Right hindlimb (tissue), 1 donor: ENCODE measurements around the gene ZCCHC7.
"Not testable (repeated sequence)": the region's sequence is repeated elsewhere in the genome, so short reads cannot be mapped to it uniquely, and the experiment has no call there.

Source experiments
- DNase-seq: peaks from one replicate; pipeline ENCODE4 v3.0.0-alpha.2; 2018

The ZCCHC7 gene

GRCh38 chr9:37381094-37381741, 260.8 kb downstream of the ZCCHC7 start:
- DNase-seq = no peak

DNA sequence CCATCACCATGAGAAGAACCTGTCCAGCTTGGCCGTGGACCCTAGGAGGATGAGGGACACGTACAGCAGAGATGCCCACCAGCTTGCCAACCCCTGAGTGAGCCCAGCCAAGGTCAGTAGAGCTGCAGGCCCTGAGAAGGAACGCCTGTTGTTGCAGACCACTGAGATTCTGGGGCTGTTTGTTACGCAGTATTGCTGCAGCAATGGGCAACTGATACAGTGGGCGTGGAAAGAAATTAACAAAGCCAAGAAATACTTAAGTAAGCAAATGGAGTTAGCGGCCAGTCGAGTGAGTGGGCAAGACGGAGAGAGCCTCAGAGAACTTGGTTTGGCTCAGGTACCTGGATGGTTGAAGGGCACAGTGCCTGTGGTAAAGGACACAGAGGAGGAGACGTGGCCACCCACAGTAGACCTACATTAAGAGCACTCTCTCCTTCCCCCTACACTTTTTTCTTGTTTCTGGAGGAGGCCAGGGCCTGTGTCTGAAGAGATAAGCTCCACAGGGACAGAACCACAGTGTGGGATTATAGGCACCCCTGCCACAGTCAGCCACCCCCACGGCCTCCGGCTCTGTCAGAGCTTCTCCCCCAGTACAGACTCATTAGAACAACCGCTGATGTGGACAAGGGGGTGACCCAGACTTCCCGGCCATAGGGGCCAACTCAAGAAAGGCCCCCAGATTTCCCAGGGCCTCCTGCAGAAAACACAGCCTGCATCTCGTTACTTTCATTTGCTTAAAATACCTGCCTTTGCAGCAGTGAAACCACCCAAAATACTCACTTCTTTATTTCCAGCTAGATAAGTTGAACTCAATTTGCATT, 262.0 kb downstream of the ZCCHC7 start:
- DNase-seq = no peak

DNA sequence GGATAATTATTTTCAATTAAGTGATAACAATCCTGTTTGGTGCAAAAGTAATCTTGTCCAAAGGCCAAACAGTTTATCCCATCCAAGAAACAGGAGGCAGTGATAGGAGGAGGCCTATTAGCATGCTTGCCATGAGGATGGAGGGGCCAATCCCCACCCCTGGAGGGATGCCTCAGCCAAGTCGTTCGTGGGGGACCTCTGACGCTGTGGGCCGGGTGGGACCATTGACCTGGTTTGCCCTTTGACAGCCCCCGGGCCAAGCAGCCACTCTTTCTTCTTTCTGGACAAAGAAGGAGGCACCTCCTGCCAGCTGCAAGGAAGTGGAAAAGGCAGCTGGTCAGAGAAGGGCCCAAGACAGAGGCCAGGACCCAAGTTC, 262.6 kb downstream of the ZCCHC7 start:
- no peak for DNase-seq

DNA sequence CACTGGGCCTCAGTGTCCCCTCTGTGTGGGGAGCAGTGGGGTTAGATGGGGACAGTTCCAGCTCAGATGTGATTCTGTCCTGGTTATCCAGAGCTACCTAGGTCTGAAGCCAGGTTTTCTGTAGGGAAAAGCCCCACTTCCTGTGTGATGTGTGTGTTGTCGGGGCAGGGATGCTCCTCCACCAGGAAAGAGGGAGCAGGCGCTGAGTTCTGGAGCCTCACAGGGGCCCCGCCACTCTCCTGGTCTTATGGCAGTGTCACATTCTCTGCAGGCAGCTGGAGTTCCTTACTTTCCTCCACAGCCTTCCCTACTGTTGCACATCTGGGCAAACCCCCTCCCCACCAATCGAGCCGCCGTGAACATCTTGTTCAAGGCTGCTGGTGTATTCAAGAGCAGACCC, 263.0 kb downstream of the ZCCHC7 start:
- no peak for DNase-seq

DNA sequence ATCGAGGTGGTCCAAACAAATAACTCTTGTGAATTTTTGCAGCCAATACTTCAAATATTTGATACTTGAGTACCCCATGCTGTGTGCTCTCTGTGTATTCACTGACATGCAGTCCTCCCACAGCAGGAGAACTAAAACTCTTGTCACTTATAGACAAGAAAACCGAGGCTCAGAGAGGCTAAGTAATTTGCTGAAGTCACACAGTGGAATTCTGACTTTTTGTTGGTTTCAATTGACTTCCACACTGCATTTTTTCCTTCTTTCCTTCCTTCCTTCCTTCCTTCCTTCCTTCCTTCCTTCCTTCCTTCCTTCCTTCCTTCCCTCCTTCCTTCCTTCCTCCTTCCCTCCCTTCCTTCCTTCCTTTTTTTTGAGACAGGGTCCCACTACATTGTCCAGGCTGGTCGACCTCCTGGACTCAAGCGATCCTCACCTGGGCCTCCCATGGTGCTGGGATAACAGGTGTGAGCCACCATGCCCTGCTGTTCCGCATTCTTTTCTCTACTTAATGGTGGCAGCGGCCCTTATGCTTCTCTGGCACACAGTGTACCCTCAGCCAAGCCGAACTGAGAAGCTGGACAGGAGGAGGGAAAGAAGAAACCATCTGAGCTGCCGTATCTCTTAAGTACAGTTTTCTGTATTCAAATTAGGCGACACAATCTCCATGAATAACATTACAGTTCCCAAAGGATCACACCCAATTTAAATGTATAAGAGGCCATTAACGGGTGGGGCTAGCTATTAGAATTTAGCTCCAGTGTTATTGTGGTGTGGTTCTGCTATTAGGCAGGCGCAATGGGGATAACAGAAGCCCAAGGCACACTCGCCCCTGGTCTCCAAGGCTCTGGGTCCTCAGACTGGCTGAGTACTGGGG, 263.7 kb downstream of the ZCCHC7 start:
- DNase-seq = no peak

- DNase-seq = no peak
Observed at GRCh38 chr9:37385286-37385685, 264.9 kb downstream of the ZCCHC7 start.

- DNase-seq = no peak
Observed at GRCh38 chr9:37386988-37387387, 266.6 kb downstream of the ZCCHC7 start.

DNA sequence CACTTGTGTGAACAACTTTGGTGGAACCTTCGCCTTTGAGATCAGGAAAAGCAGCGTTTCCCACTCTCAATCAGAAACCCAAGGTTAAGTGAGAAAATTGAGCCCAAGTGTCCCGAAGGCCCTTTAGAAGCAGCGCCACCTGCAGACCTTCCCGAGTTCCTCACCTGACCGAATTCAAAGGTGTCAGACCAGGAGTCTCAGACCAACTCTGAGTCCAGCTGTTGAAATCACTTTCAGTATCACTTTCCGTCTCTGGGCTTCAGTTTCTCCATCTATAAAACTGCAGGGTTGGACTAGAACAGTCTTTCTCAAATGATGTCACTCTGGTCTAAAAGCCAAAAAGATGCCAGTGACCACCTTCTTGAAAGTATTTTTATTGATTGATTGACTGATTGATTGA, 270.4 kb downstream of the ZCCHC7 start:
- DNase-seq = no peak

GRCh38 chr9:37392272-37392671, 271.9 kb downstream of the ZCCHC7 start:
- no peak for DNase-seq

- DNase-seq = no peak
Observed at GRCh38 chr9:37395229-37395628, 274.9 kb downstream of the ZCCHC7 start.

DNA sequence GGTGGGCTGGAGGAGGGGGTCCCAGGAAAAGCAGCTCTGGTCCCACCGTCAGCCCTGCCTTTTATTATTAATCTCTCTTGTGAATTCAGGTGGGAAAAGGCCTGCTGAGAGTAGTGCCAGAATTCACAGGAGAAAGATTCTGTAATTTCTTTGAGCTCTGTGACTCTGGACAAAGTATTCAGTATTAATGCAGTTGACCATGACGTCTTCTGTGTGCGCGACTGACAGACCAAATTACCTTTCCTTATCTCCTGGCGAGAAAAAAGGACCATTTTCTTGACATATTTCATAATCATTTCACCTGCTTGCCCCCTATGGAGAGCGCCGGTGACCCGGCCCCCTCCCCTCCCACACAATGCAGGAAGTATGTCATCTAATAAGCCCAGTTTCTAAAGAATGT, 275.3 kb downstream of the ZCCHC7 start:
- DNase-seq = no peak

DNA sequence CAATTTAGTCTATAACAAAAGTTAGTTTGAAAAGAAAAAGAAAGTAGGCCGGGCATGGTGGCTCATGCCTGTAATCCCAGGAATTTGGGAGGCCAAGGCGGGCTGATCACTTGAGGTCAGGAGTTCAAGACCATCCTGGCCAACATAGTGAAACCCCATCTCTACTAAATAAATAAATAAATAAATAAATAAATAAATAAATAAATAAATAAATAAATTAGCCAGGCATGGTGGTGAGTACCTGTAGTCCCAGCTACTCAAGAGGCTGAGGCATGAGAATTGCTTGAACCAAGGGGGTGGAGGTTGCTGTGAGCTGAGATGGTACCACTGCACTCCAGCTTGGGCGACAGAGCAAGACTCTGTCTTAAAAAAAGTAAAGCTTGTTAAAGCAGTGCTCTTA, 277.6 kb downstream of the ZCCHC7 start:
- DNase-seq = not testable (repeated sequence)

DNA sequence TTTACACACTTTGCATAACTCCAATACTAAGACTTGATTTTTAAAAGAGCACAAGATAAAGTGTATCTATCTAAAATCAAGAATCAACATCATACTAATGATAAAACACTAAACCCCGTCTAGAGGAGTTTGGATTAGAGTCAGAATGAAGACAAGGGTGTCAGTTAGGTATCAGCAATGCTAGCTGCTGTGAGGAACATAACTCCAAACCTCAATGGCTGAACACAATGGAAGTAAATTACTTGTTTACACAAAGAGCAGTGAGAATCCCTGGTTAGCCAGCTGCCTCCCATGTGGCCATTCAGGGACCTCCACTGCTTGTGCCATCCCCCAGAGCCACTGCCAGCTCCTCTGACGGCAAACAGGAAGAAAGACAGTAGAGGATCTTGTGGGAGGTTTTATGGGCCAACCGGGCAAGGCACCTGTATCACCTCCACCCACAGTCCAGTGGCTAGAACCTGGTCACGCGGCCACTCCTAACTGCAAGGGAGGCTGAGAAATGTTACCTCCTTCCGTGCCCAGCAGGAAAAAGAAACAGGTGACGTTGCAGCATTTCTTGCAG, 278.2 kb downstream of the ZCCHC7 start:
- no peak for DNase-seq

- no peak for DNase-seq
Observed at GRCh38 chr9:37399336-37399735, 279.0 kb downstream of the ZCCHC7 start.

DNA sequence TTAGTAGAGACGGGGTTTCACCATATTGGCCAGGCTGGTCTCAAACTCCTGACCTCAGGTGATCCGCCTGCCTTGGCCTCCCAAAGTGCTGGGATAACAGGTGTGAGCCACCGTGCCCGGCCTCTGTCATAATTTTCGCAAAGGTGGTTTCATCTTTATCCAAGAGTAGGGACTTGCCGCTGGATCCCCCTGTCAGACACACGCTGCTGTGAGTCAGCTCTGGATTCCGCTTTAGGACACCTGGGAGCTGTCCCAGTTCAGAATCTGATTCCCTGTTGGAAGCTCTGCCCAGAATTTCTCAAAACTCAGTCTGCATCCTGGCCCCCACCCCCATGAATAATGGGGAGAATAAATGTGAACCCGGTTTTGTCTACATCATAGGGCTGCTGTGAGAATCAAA, 284.2 kb downstream of the ZCCHC7 start:
- no peak for DNase-seq

DNA sequence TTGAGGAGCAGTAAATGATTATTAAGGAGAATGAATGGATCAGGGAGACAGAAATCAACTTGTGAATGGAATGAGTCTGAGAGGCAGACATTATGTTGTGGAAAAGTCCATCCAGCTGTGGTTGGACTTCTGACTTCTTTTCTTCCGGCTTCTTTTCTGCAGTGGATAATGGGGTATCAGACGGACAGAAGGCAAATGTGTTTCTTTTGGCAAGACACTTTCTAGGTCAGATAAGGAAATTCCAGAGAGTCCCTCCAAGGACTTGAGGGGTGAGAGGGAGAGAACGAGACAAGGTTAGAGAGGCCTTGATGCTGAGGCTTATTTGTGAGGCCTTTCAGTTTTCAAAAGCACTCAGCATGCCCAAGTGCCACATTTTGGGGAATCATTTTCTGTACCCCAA, 285.0 kb downstream of the ZCCHC7 start:
- DNase-seq = no peak

GRCh38 chr9:37405764-37406380, 285.5 kb downstream of the ZCCHC7 start:
- DNase-seq = no peak

DNA sequence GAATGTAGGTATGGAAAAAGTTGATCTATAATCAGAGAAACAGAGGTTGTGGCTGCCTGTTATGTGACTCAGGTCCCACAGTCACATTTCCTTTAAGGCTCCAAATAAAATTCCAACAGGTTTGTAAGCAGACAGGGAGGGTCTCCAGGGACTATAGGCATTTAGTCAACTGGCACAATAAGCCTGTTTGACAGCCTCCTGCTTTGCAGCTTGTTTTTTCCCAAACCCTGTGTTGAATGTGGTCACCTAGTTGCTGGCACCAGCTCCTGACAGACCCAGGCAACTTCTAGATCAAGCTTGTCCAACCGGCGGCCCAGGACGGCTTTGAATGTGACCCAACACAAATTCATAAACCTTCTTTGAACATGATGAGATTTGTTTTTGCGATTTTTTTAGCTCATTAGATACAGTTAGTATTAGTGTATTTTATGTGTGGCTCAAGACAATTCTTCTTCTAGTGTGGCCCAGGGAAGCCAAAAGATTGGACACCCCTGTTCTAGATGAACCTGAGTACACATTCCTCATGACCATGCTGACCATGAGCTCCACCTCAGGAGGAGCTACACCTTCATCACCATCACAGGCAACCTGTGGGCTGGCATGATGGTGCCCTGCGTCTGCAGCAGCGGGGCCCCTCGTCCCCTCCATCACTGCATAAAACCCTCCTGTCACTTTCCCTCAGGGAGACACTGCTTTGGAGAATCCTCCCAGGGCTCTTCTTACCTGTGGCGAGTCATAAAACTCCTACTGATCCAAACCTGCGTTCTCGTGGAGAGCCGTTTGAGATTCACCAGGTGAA, 286.4 kb downstream of the ZCCHC7 start:
- DNase-seq = no peak

DNA sequence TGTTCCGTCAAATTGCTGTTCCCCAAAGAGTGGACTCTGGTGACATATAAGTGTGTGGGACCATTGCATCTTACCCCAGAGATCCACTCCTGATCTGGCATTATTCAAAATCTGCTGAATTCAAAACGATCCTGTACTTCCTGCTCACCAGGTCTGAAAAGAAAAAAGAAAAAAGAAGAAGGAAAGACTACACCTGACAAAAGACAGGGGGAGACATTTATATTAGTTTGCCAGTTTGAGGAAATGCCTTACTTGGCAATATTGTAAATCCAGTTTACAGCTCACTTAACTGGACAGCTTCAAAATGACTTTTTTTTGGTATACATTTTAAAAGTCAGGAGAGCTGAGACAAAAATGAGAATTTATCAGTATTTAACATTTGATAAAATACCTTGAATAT, 287.1 kb downstream of the ZCCHC7 start:
- DNase-seq = no peak
